ENCODE measurements around the gene SYCE3. TPM values are rescaled to one million over a fixed set of nuclear protein-coding genes. Genes with fewer than 3 reads are reported as not detected.

Gene SYCE3
- polyA plus RNA-seq, 1 of the 3 experiments (the other 2 are of a cell fraction): 3.6 TPM

- Histone ChIP-seq H3K4me3 (ENCODE audit: low read depth in 2 of 2, low read length in 1 of 2) (no peak overlapping the region), H3K27me3 (ENCODE audit: insufficient read depth) (no peaks in the 10 kb centered on the region), H3F3A (replicated peaks; ENCODE audit: insufficient read depth) (no peaks in the 10 kb centered on the region), H3K27ac (ENCODE audit: low read depth in 2 of 2, low read length in 1 of 2) (no peak overlapping the region; a peak in 1 of 4 replicates), H3K79me2 (ENCODE audit: insufficient read depth) (no peaks in the 10 kb centered on the region), H4K20me1 (ENCODE audit: insufficient read depth) (no peaks in the 10 kb centered on the region), H3K9me3 (no peaks in the 10 kb centered on the region), H3K4me2 (no peak overlapping the region), H3K4me1 (ENCODE audit: control insufficient read depth in 1 of 2, insufficient read depth in 2 of 2, low read depth in 1 of 2, low read length in 1 of 2) (peaks cover 0 to 10% of the 10 kb centered on the region in 2 experiments; a peak in 1 of 4 replicates), H3K9me2 (no peaks in the 10 kb centered on the region), H2AFZ (ENCODE audit: low read depth) (no peak overlapping the region), H3K9ac (no peak overlapping the region), H3K36me3 (replicated peaks in 1 of 2; ENCODE audit: control insufficient read depth in 1 of 2, insufficient read depth in 2 of 2, low read length in 1 of 2) (no peaks in the 10 kb centered on the region)
- no peak for DNase-seq
- WGBS (ENCODE audit: low lambda C conversion rate): 79% methylated on average over 2 of the region's 2 CpGs
- POLR2A ChIA-PET: interaction anchor here (1.1 to 1.5 kb wide), 4 partner anchors 11 to 77 kb away, joined by 3 to 7 read pairs (median 5); partner anchors contain the start of genes SCO2 and SYCE3
- TF ChIP-seq TCF12 (IDR thresholded peaks at IDR 0.05) (no peak), ELF1 (IDR thresholded peaks at IDR 0.05) (no peak), EZH2phosphoT487 (IDR thresholded peaks at IDR 0.05; ENCODE audit: borderline replicate concordance, low read depth) (no peak), REST (IDR thresholded peaks at IDR 0.05; ENCODE audit: low read depth, low read length) (no peak), NRF1 (IDR thresholded peaks at IDR 0.05; ENCODE audit: low read depth, low read length) (no peak), FOXM1 (IDR thresholded peaks at IDR 0.05; ENCODE audit: low read depth) (no peak), RXRA (IDR thresholded peaks at IDR 0.05; ENCODE audit: borderline replicate concordance, low read depth) (no peak), USF2 (IDR thresholded peaks at IDR 0.05; ENCODE audit: borderline replicate concordance, low read depth, low read length) (no peak), FOSL2 (IDR thresholded peaks at IDR 0.05; ENCODE audit: borderline replicate concordance, low read depth) (no peak), POLR2AphosphoS5 (IDR thresholded peaks at IDR 0.05; ENCODE audit: low read depth, low read length) (no peak), FOXJ3 (CRISPR knock-in tag; IDR thresholded peaks at IDR 0.05) (no peak), RAD21 (IDR thresholded peaks at IDR 0.05; ENCODE audit: low read length) (no peak), TEAD4 (IDR thresholded peaks at IDR 0.05; ENCODE audit: borderline replicate concordance, insufficient read depth) (no peak)
- TF ChIP-seq, protein P1, sequence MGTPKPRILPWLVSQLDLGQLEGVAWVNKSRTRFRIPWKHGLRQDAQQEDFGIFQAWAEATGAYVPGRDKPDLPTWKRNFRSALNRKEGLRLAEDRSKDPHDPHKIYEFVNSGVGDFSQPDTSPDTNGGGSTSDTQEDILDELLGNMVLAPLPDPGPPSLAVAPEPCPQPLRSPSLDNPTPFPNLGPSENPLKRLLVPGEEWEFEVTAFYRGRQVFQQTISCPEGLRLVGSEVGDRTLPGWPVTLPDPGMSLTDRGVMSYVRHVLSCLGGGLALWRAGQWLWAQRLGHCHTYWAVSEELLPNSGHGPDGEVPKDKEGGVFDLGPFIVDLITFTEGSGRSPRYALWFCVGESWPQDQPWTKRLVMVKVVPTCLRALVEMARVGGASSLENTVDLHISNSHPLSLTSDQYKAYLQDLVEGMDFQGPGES (IDR thresholded peaks at IDR 0.05; ENCODE audit: low read depth, low read length): no peak
- TF ChIP-seq, protein P2, sequence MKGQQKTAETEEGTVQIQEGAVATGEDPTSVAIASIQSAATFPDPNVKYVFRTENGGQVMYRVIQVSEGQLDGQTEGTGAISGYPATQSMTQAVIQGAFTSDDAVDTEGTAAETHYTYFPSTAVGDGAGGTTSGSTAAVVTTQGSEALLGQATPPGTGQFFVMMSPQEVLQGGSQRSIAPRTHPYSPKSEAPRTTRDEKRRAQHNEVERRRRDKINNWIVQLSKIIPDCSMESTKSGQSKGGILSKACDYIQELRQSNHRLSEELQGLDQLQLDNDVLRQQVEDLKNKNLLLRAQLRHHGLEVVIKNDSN (IDR thresholded peaks at IDR 0.05; ENCODE audit: borderline replicate concordance, low read depth): no peak
- CTCF ChIA-PET: interaction anchor here (1.0 to 2.4 kb wide), 6 partner anchors 11 to 328 kb away, joined by 3 to 17 read pairs (median 3); partner anchors contain the start of genes ARSA and SYCE3
Measured at GRCh38 chr22:50602338-50602700, 39.6 kb upstream of the SYCE3 start.
